Neural cell (in vitro differentiated cells): Measurements from ENCODE around the gene P3H2.

Experiments
- CTCF ChIP-seq: fragments of 450-650 bp; IDR thresholded peaks from 2 replicates; pipeline ENCODE4 v1.5.1; 2014; ENCODE audit warnings: antibody characterized with exemption, mild to moderate bottlenecking, moderate library complexity; ENCODE audit not compliant: poor library complexity, severe bottlenecking
- EP300 ChIP-seq: fragments of 450-650 bp; conservative IDR thresholded peaks from 2 replicates; pipeline ENCODE4 v1.6.1; 2014; ENCODE audit warnings: antibody characterized with exemption, mild to moderate bottlenecking, moderate library complexity; ENCODE audit not compliant: poor library complexity, severe bottlenecking
- EZH2 ChIP-seq: fragments of 200-600, 300-800 bp; shearing (Covaris generic), sonication (generic); IDR thresholded peaks from 2 replicates; pipeline ENCODE4 v1.6.1; 2014; ENCODE audit warnings: antibody characterized with exemption, low read length, borderline replicate concordance, mild to moderate bottlenecking; ENCODE audit not compliant: insufficient read depth, poor library complexity, severe bottlenecking
- POLR2AphosphoS5 ChIP-seq: IDR thresholded peaks from 2 replicates; pipeline ENCODE4 v1.6.1; 2012
- RAD21 ChIP-seq: fragments of 450-650 bp; conservative IDR thresholded peaks from 2 replicates; pipeline ENCODE4 v1.6.1; 2014; ENCODE audit warnings: antibody characterized with exemption, mild to moderate bottlenecking, moderate library complexity
- SMC3 ChIP-seq: fragments of 450-650 bp; conservative IDR thresholded peaks from 2 replicates; pipeline ENCODE4 v1.6.1; 2014; ENCODE audit warnings: antibody characterized with exemption, mild to moderate bottlenecking, moderate library complexity; ENCODE audit not compliant: poor library complexity
- TAF1 ChIP-seq: IDR thresholded peaks from 2 replicates; pipeline ENCODE4 v1.6.1; 2012; ENCODE audit warnings: low read depth

- TF ChIP-seq POLR2AphosphoS5: no peak
- no peak for TF ChIP-seq RAD21
- no peak for TF ChIP-seq EZH2
- TF ChIP-seq SMC3: no peak
- no peak for TF ChIP-seq CTCF
- no peak for TF ChIP-seq EP300
- no peak for TF ChIP-seq TAF1
These were observed 80.6 kb downstream of the P3H2 start for GRCh38 chr3:190040145-190040544.
